Measurements from ENCODE around the gene COL27A1. TPM values are rescaled to one million over a fixed set of nuclear protein-coding genes. Genes with fewer than 3 reads are reported as not detected.

Gene COL27A1
- total and polyA plus RNA-seq, 3 donors from 2014 or later: 9.3 to 68.8 (median 25.7) TPM

DNA sequence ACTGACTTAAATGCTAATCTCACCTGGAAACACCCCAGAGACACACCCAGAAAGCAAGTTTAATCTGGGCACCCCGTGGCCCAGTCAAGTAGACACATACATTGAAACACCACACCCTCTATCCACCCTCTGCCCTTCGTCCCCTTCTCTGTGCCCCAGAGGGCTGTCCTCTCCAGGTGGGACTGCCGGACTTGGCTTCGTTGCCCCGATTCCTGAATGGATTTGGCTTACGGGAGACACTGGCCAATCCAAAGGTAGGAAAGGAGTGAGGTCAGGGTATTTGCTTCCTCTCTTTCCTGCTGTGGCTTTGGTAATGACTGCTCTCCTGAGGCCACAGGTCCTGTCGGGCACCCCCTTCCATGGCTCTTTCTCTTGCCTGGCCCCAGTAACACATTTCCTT lies 25.2 kb upstream of the COL27A1 start:
- no peak for DNase-seq
- TF ChIP-seq, protein P1, sequence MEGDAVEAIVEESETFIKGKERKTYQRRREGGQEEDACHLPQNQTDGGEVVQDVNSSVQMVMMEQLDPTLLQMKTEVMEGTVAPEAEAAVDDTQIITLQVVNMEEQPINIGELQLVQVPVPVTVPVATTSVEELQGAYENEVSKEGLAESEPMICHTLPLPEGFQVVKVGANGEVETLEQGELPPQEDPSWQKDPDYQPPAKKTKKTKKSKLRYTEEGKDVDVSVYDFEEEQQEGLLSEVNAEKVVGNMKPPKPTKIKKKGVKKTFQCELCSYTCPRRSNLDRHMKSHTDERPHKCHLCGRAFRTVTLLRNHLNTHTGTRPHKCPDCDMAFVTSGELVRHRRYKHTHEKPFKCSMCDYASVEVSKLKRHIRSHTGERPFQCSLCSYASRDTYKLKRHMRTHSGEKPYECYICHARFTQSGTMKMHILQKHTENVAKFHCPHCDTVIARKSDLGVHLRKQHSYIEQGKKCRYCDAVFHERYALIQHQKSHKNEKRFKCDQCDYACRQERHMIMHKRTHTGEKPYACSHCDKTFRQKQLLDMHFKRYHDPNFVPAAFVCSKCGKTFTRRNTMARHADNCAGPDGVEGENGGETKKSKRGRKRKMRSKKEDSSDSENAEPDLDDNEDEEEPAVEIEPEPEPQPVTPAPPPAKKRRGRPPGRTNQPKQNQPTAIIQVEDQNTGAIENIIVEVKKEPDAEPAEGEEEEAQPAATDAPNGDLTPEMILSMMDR (IDR thresholded peaks at IDR 0.05): no peak
- TF ChIP-seq POLR2A (IDR thresholded peaks at IDR 0.05): no peak

DNA sequence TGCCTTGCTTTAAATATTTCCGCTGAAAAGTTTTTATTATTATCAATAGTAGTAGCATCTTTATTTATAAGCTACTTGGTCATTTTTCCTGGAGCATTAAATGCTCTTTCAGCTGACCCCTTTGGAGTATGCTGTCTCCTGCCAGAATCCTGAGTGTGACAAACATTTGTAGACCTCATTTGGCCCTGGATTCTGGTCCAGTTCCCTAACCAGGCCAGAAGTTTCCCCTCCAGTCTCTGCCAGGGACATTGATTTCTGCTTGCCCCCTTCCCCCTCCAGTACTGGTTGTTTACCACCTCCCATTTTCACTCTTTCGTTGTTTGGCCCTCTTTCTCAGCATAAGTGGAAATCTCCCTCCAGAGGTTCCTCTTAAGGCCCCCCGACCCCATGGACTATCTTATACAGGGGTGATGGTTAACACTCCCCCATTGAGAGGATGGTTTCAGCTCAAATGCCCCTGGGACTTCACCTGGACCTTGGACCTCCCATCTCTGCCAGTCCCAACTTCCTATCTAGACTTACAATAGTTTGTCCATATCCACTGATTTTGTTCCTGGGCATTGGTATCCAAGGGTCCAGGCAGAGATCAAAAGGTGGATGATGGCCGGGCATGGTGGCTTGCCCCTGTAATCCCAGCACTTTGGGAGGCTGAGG lies 24.6 kb upstream of the COL27A1 start:
- no peaks in the 10 kb centered on the region for H3K9me3 ChIP-seq
- H3K27me3 ChIP-seq: no peaks in the 10 kb centered on the region
- no peak for TF ChIP-seq POLR2A (IDR thresholded peaks at IDR 0.05)
- TF ChIP-seq, protein P1 (IDR thresholded peaks at IDR 0.05): no peak
- no peaks in the 10 kb centered on the region for H3K36me3 ChIP-seq (ENCODE audit: low read depth, missing control alignments)
- no peaks in the 10 kb centered on the region for H3K4me1 ChIP-seq
- no peak overlapping the region for H3K27ac ChIP-seq
- no peak overlapping the region for H3K4me3 ChIP-seq
- 88 to 94% methylated on average over 4 of the region's 4 CpGs for WGBS, 2 donors
- DNase-seq: no peak
- intact Hi-C loops (cut with DNase I; ENCODE audit: low total_unique reads): no loop called here

More for the DNA sequence above, 25.2 kb upstream of the COL27A1 start:
- no peaks in the 10 kb centered on the region for H3K4me1 ChIP-seq
- H3K9me3 ChIP-seq: no peaks in the 10 kb centered on the region
- no peaks in the 10 kb centered on the region for H3K36me3 ChIP-seq (ENCODE audit: low read depth, missing control alignments)
- no peak overlapping the region for H3K27ac ChIP-seq
- H3K27me3 ChIP-seq: no peaks in the 10 kb centered on the region
- H3K4me3 ChIP-seq: no peak overlapping the region
- intact Hi-C loops (cut with DNase I; ENCODE audit: low total_unique reads): no loop called here
- 85 to 89% methylated on average over 7 of the region's 7 CpGs for WGBS, 2 donors

DNA sequence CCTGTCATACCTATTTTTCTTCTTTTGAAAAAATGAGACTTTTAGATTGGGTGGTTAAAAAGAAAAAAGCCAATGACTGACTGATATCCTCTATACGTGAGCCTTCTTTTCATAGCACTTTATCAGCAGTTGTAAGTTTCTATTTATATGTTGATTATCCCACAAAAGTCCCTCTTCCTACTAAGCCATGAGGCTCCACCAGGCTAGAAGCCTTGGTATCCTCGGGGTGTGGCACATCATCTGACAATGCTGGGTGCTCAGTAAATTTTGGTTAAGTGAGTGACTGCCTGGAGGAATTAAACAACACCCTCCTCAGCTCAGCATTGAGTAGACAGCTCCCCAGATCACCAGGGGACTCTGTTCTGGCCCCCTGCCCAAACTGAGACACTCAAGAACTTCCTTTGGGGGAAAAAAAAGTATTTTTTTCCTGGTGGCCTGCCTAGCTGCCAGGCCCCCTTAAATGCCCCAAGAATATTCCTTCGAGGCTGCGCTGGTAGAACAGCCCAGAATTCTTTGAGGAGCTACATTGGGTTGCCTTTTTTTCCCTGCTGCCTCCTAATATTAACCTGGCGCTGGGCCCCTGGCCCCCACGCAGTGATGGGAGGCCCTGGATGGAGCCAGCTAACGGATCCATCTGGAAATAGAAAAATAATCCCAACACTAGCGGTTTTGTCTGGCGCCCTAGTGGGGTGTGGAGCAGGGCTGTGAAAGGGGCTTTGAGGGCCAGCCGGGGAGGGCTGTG lies 23.4 kb upstream of the COL27A1 start:
- Histone ChIP-seq H3K4me3 (no peak overlapping the region), H3K4me1 (no peaks in the 10 kb centered on the region), H3K9me3 (no peaks in the 10 kb centered on the region), H3K27me3 (no peaks in the 10 kb centered on the region), H3K27ac (no peak overlapping the region), H3K36me3 (ENCODE audit: low read depth, missing control alignments) (no peaks in the 10 kb centered on the region)
- intact Hi-C loops (cut with DNase I; ENCODE audit: low total_unique reads): no loop called here
- no peak for DNase-seq
- 67 to 69% methylated on average over 7 to 10 of the region's 10 CpGs for WGBS, 2 donors
- TF ChIP-seq, protein P1 (IDR thresholded peaks at IDR 0.05): no peak
- TF ChIP-seq POLR2A (IDR thresholded peaks at IDR 0.05): no peak

DNA sequence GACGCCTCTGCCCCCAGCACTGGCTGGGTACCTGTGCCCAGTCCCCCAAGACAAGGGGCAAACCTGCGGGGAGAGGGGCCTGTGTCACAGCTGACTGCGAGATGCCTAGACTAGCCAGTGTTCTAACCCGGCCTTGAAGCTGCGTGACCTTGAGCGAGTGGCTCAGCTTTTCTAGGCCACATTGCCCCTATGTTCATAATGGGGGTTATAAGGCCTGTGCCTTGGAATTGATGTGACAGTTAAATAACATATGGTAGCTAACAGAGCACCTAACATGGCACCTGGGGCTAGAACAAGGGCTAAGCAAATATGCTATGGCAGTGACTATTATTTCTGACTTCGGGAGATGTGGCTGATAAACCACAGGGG lies 22.8 kb upstream of the COL27A1 start:
- TF ChIP-seq, protein P1 (IDR thresholded peaks at IDR 0.05): no peak
- no peak for TF ChIP-seq POLR2A (IDR thresholded peaks at IDR 0.05)
- Histone ChIP-seq H3K4me3 (no peak overlapping the region), H3K27me3 (no peaks in the 10 kb centered on the region), H3K4me1 (no peaks in the 10 kb centered on the region), H3K36me3 (ENCODE audit: low read depth, missing control alignments) (no peaks in the 10 kb centered on the region), H3K9me3 (no peaks in the 10 kb centered on the region), H3K27ac (no peak overlapping the region)
- intact Hi-C loops (cut with DNase I; ENCODE audit: low total_unique reads): no loop called here
- WGBS, 2 donors: 55 to 77% methylated on average over 4 to 7 of the region's 7 CpGs
- DNase-seq: no peak

Data from testis (tissue), 3 donors.